ENCODE results near the gene MAPT. TPM values are rescaled to one million over a fixed set of nuclear protein-coding genes. Genes with fewer than 3 reads are reported as not detected.

The MAPT gene
- total and polyA plus RNA-seq, 3 donors from 2014 or later = 5.0 to 100 (median 6.1) TPM

GRCh38 chr17:45964634-45965033, 70.3 kb downstream of the MAPT start:
- Histone ChIP-seq H3K27me3 (no peaks in the 10 kb centered on the region), H3K4me1 (no peaks in the 10 kb centered on the region), H3K9me3 (no peaks in the 10 kb centered on the region), H3K4me3 (no peak overlapping the region), H3K27ac (no peak overlapping the region), H3K36me3 (ENCODE audit: low read depth, missing control alignments) (no peaks in the 10 kb centered on the region)
- TF ChIP-seq, protein P1, sequence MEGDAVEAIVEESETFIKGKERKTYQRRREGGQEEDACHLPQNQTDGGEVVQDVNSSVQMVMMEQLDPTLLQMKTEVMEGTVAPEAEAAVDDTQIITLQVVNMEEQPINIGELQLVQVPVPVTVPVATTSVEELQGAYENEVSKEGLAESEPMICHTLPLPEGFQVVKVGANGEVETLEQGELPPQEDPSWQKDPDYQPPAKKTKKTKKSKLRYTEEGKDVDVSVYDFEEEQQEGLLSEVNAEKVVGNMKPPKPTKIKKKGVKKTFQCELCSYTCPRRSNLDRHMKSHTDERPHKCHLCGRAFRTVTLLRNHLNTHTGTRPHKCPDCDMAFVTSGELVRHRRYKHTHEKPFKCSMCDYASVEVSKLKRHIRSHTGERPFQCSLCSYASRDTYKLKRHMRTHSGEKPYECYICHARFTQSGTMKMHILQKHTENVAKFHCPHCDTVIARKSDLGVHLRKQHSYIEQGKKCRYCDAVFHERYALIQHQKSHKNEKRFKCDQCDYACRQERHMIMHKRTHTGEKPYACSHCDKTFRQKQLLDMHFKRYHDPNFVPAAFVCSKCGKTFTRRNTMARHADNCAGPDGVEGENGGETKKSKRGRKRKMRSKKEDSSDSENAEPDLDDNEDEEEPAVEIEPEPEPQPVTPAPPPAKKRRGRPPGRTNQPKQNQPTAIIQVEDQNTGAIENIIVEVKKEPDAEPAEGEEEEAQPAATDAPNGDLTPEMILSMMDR (IDR thresholded peaks at IDR 0.05) = no peak
- no peak for TF ChIP-seq POLR2A (IDR thresholded peaks at IDR 0.05)
- 94 to 97% methylated on average over 4 of the region's 4 CpGs for WGBS, 2 donors
- no peak for DNase-seq
- intact Hi-C loops (cut with DNase I; ENCODE audit: low total_unique reads) = no loop called here

DNA sequence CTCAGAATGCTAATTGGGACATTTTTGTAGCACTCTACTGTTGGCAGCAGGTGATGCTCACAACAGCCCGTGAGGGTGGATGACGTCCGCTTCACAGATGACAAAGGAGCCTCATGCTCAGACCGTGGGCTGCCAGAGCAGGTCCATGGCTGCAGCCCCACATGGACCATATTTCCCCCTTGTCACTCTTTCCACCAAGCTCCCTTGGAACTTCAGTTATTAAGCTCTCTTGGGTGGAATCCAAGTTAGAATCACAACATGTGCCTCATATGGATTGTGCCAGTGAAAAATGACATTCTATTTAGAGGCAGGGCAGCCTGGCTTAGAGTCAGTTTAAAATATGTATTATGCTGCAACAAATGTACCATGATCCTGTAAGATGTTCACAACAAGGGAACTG, 71.5 kb downstream of the MAPT start:
- H3K27me3 ChIP-seq = no peaks in the 10 kb centered on the region
- WGBS, 2 donors = 83 to 86% methylated on average over 4 of the region's 4 CpGs
- intact Hi-C loops (cut with DNase I; ENCODE audit: low total_unique reads) = no loop called here

GRCh38 chr17:45966606-45967280, 72.4 kb downstream of the MAPT start:
- no peak for TF ChIP-seq POLR2A (IDR thresholded peaks at IDR 0.05)
- TF ChIP-seq, protein P1 (IDR thresholded peaks at IDR 0.05) = no peak
- intact Hi-C loops (cut with DNase I; ENCODE audit: low total_unique reads) = no loop called here
- Histone ChIP-seq H3K27me3 (no peaks in the 10 kb centered on the region), H3K36me3 (ENCODE audit: low read depth, missing control alignments) (no peaks in the 10 kb centered on the region), H3K4me3 (no peak overlapping the region), H3K4me1 (no peaks in the 10 kb centered on the region), H3K27ac (no peak overlapping the region), H3K9me3 (no peaks in the 10 kb centered on the region)
- DNase-seq = no peak
- 74 to 78% methylated on average over 2 of the region's 2 CpGs for WGBS, 2 donors

More for the DNA sequence above, 71.5 kb downstream of the MAPT start:
- Histone ChIP-seq H3K4me1 (no peaks in the 10 kb centered on the region), H3K36me3 (ENCODE audit: low read depth, missing control alignments) (no peaks in the 10 kb centered on the region), H3K27ac (no peak overlapping the region), H3K9me3 (no peaks in the 10 kb centered on the region), H3K4me3 (no peak overlapping the region)
- no peak for DNase-seq
- TF ChIP-seq, protein P1 (IDR thresholded peaks at IDR 0.05) = no peak
- TF ChIP-seq POLR2A (IDR thresholded peaks at IDR 0.05) = no peak

- no peaks in the 10 kb centered on the region for H3K4me1 ChIP-seq
- intact Hi-C loops (cut with DNase I; ENCODE audit: low total_unique reads) = no loop called here
- H3K36me3 ChIP-seq (ENCODE audit: low read depth, missing control alignments) = no peaks in the 10 kb centered on the region
- no peaks in the 10 kb centered on the region for H3K9me3 ChIP-seq
- TF ChIP-seq, protein P1 (IDR thresholded peaks at IDR 0.05) = no peak
- no peak for TF ChIP-seq POLR2A (IDR thresholded peaks at IDR 0.05)
- no peak for DNase-seq
- H3K27me3 ChIP-seq = no peaks in the 10 kb centered on the region
- H3K4me3 ChIP-seq = no peak overlapping the region
- WGBS, 2 donors = 76 to 93% methylated on average over 5 of the region's 5 CpGs
- H3K27ac ChIP-seq = no peak overlapping the region
Measured at GRCh38 chr17:45967378-45967777, 73.0 kb downstream of the MAPT start.

- intact Hi-C loops (cut with DNase I; ENCODE audit: low total_unique reads) = no loop called here
- H3K27ac ChIP-seq = no peak overlapping the region
- H3K36me3 ChIP-seq (ENCODE audit: low read depth, missing control alignments) = no peaks in the 10 kb centered on the region
- no peak overlapping the region for H3K4me3 ChIP-seq
- no peaks in the 10 kb centered on the region for H3K9me3 ChIP-seq
- no peaks in the 10 kb centered on the region for H3K4me1 ChIP-seq
- no peak for TF ChIP-seq POLR2A (IDR thresholded peaks at IDR 0.05)
- TF ChIP-seq, protein P1 (IDR thresholded peaks at IDR 0.05) = no peak
- DNase-seq = no peak
- no peaks in the 10 kb centered on the region for H3K27me3 ChIP-seq
- WGBS, 2 donors = 81 to 84% methylated on average over 2 of the region's 2 CpGs
Measured at GRCh38 chr17:45968732-45969131, 74.4 kb downstream of the MAPT start.

Measured in testis (tissue), 3 donors.